H9 (cell line): ENCODE measurements around the gene PROCA1. TPM values are rescaled to one million over a fixed set of nuclear protein-coding genes. Genes with fewer than 3 reads are reported as not detected.

Experiments
- DNase-seq: peaks from one replicate; pipeline ENCODE4 v3.0.0-alpha.2; 2017
- H2AFZ ChIP-seq: one replicate; pipeline ENCODE4 v1.6.1; 2013; ENCODE audit warnings: mild to moderate bottlenecking, low read length, control low read depth, moderate library complexity
- H2AK5ac ChIP-seq: 2 replicates; pipeline ENCODE4 v1.6.1; 2013; ENCODE audit warnings: low read length, control low read depth, mixed read lengths; ENCODE audit not compliant: insufficient read length
- H2BK120ac ChIP-seq: one replicate; pipeline ENCODE4 v1.6.1; 2013; ENCODE audit warnings: low read depth, mild to moderate bottlenecking, low read length, control low read depth, inconsistent platforms; ENCODE audit not compliant: poor library complexity, severe bottlenecking
- H2BK12ac ChIP-seq: 2 replicates; pipeline ENCODE4 v1.6.1; 2013; ENCODE audit warnings: low read length, control low read depth, mixed read lengths, low read depth; ENCODE audit not compliant: insufficient read length
- H2BK15ac ChIP-seq: 2 replicates; pipeline ENCODE4 v1.6.1; 2013; ENCODE audit warnings: low read depth, low read length, control low read depth
- H2BK20ac ChIP-seq: one replicate; pipeline ENCODE4 v1.6.1; 2013; ENCODE audit warnings: low read depth, mild to moderate bottlenecking, low read length, control low read depth, inconsistent platforms; ENCODE audit not compliant: poor library complexity, severe bottlenecking
- H2BK5ac ChIP-seq: 2 replicates; pipeline ENCODE4 v1.6.1; 2013; ENCODE audit warnings: low read length, control low read depth, mixed read lengths; ENCODE audit not compliant: insufficient read length
- H3K14ac ChIP-seq: 2 replicates; pipeline ENCODE4 v1.6.1; 2013; ENCODE audit warnings: low read length, control low read depth; ENCODE audit not compliant: insufficient read depth
- H3K18ac ChIP-seq: 2 replicates; pipeline ENCODE4 v1.6.1; 2013; ENCODE audit warnings: low read depth, mild to moderate bottlenecking, mixed read lengths, low read length, control low read depth; ENCODE audit not compliant: insufficient read length
- H3K23ac ChIP-seq: 2 replicates; pipeline ENCODE4 v1.6.1; 2013; ENCODE audit warnings: low read length, control low read depth, mixed read lengths, low read depth; ENCODE audit not compliant: insufficient read length
- H3K23me2 ChIP-seq: 2 replicates; pipeline ENCODE4 v1.6.1; 2013; ENCODE audit warnings: low read depth, mild to moderate bottlenecking, mixed read lengths, low read length, control low read depth; ENCODE audit not compliant: insufficient read length, poor library complexity, severe bottlenecking
- H3K27ac ChIP-seq: 2 replicates; pipeline ENCODE4 v1.5.1; 2013; ENCODE audit warnings: low read length, control low read depth, mixed read lengths, low read depth; ENCODE audit not compliant: insufficient read length
- H3K27me3 ChIP-seq: 2 replicates; pipeline ENCODE4 v1.6.1; 2013; ENCODE audit warnings: low read length, control low read depth, inconsistent platforms; ENCODE audit not compliant: insufficient read depth
- H3K4ac ChIP-seq: 2 replicates; pipeline ENCODE4 v1.6.1; 2013; ENCODE audit warnings: low read depth, mild to moderate bottlenecking, control low read depth, inconsistent platforms, low read length, moderate library complexity
- H3K4me1 ChIP-seq: 2 replicates; pipeline ENCODE4 v1.6.1; 2013; ENCODE audit warnings: low read length, control low read depth, inconsistent platforms; ENCODE audit not compliant: insufficient read depth
- H3K4me2 ChIP-seq: 2 replicates; pipeline ENCODE4 v1.6.1; 2013; ENCODE audit warnings: low read length, control low read depth, mixed read lengths; ENCODE audit not compliant: insufficient read length, insufficient read depth
- H3K56ac ChIP-seq: 2 replicates; pipeline ENCODE4 v1.6.1; 2013; ENCODE audit warnings: low read depth, mild to moderate bottlenecking, mixed read lengths, low read length, control low read depth; ENCODE audit not compliant: insufficient read length
- H3K79me1 ChIP-seq: 2 replicates; pipeline ENCODE4 v1.6.1; 2013; ENCODE audit warnings: low read depth, mild to moderate bottlenecking, moderate library complexity, low read length, control low read depth, inconsistent platforms; ENCODE audit not compliant: insufficient read depth, poor library complexity, severe bottlenecking
- H3K79me2 ChIP-seq: 2 replicates; pipeline ENCODE4 v1.6.1; 2013; ENCODE audit warnings: low read length, control low read depth, inconsistent platforms; ENCODE audit not compliant: insufficient read depth
- H3K9ac ChIP-seq: 2 replicates; pipeline ENCODE4 v1.6.1; 2013; ENCODE audit warnings: low read length, control low read depth, mixed read lengths; ENCODE audit not compliant: insufficient read length; ENCODE audit errors: extremely low read depth
- H3K9me3 ChIP-seq: one replicate; pipeline ENCODE4 v1.6.1; 2013; ENCODE audit warnings: low read depth, low read length, inconsistent platforms; ENCODE audit not compliant: control insufficient read depth
- H3T11ph ChIP-seq: one replicate; pipeline ENCODE4 v1.6.1; 2013; ENCODE audit warnings: mild to moderate bottlenecking, low read length, control low read depth, inconsistent platforms
- H4K20me1 ChIP-seq: one replicate; pipeline ENCODE4 v1.6.1; 2013; ENCODE audit not compliant: control insufficient read depth, insufficient read length, insufficient read depth
- H4K5ac ChIP-seq: 2 replicates; pipeline ENCODE4 v1.6.1; 2013; ENCODE audit warnings: low read depth, mild to moderate bottlenecking, mixed read lengths, low read length, control low read depth; ENCODE audit not compliant: insufficient read length
- H4K8ac ChIP-seq: replicated peaks from 2 replicates; pipeline ENCODE4 v1.6.1; 2013; ENCODE audit warnings: low read length, control low read depth, mixed read lengths, low read depth; ENCODE audit not compliant: insufficient read length
- H4K91ac ChIP-seq: 2 replicates; pipeline ENCODE4 v1.6.1; 2013; ENCODE audit warnings: low read depth, mild to moderate bottlenecking, moderate library complexity, mixed read lengths, low read length, control low read depth; ENCODE audit not compliant: insufficient read length
- H3K27ac Mint-ChIP-seq, 3 experiments: 2 replicates in 2 of 3; 3 replicates in 1 of 3; pipeline ENCODE4 v1.8.0; 2020 to 2021; ENCODE audit warnings: mixed read lengths in 3 of 3, mild to moderate bottlenecking in 1 of 3, moderate library complexity in 1 of 3
- H3K27me3 Mint-ChIP-seq: 2 replicates; pipeline ENCODE4 v1.8.0; 2021; ENCODE audit warnings: low read depth, mild to moderate bottlenecking, moderate library complexity, mixed read lengths
- H3K36me3 Mint-ChIP-seq, 3 experiments: 2 replicates in 2 of 3; 3 replicates in 1 of 3; pipeline ENCODE4 v1.8.0; 2020 to 2021; ENCODE audit warnings: low read depth in 3 of 3, mixed read lengths in 3 of 3; ENCODE audit not compliant: insufficient read depth in 1 of 3
- H3K4me1 Mint-ChIP-seq, 2 experiments: 2 replicates each; pipeline ENCODE4 v1.8.0; 2020; ENCODE audit warnings: mixed read lengths in 2 of 2
- H3K4me3 Mint-ChIP-seq, 2 experiments: 2 replicates in 1 of 2; 3 replicates in 1 of 2; pipeline ENCODE4 v1.8.0; 2020 to 2021; ENCODE audit warnings: mild to moderate bottlenecking in 2 of 2, mixed read lengths in 2 of 2, moderate library complexity in 1 of 2
- H3K9me3 Mint-ChIP-seq, 2 experiments: 2 replicates in 1 of 2; 3 replicates in 1 of 2; pipeline ENCODE4 v1.8.0; 2020; ENCODE audit warnings: mild to moderate bottlenecking in 2 of 2, mixed read lengths in 2 of 2, moderate library complexity in 1 of 2
- WGBS: extraction: QIAGEN DNeasy Blood & Tissue Kit; methylation state at CpG from one replicate; pipeline ENCODE4 v1.1.7; 2013; ENCODE audit warnings: missing lambda C conversion rate, low lambda C conversion rate, mixed read lengths; ENCODE audit not compliant: insufficient read length; ENCODE audit errors: extremely low coverage; 5-methylcytosine and 5-hydroxymethylcytosine counted together
- total RNA-seq: library from RNA; stranded (reverse); gene quantifications from 2 replicates; pipeline ENCODE4 v1.2.1, GENCODE V29; 2021
- TF ChIP-seq, protein P1 (sequence below): fragments of 200-600 bp; sonication (generic); conservative IDR thresholded peaks from 3 replicates; pipeline ENCODE4 v1.8.0; 2021; ENCODE audit warnings: antibody characterized with exemption, mild to moderate bottlenecking

The PROCA1 gene
- total RNA-seq, 1 experiment from 2014 or later: 15.0 TPM

DNA sequence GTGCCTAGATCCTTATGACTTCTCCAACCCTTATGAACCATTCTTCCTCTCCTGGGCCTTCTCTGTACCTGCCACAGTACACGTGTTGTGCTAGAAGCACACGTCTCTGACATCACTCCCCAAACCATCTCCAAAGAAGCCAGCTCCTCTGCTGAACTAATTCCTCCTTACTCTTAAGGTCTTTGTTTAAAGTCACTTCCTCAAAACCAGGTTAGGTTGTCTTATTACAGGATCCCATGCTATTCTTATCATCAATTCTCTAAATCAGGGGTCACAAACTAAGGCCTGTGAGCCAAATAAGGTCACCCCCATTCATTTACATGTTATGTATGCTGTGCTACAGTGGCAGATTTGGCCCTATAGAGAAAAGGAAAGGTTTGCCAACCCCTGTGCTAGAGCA, 45.7 kb downstream of the PROCA1 start:
- no CpG with 5 or more reads among the region's 2 CpGs for WGBS
- H3K14ac ChIP-seq: no peak overlapping the region

More for the DNA sequence above, 45.7 kb downstream of the PROCA1 start:
- Histone ChIP-seq H3K4me1 (peaks cover 1% of the 10 kb centered on the region; the same call in 1 of the 2 replicates), H3K23ac (no peak overlapping the region), H2AK5ac (no peak overlapping the region), H2BK5ac (no peak overlapping the region), H2BK15ac (no peak overlapping the region), H3K4me2 (no peak overlapping the region), H3K79me2 (peaks cover 20% of the 10 kb centered on the region; the same call in 1 of the 2 replicates), H3K9me3 (no peaks in the 10 kb centered on the region), H2BK120ac (no peak overlapping the region), H3K27ac (no peak overlapping the region), H3K23me2 (peaks cover 5% of the 10 kb centered on the region), H3K27me3 (no peaks in the 10 kb centered on the region), H4K20me1 (no peaks in the 10 kb centered on the region), H3K9ac (peak overlapping the region; percentile 11), H3K79me1 (peaks cover 9% of the 10 kb centered on the region), H2AFZ (no peak overlapping the region), H3K56ac (no peak overlapping the region), H3K18ac (no peak overlapping the region), H4K91ac (no peak overlapping the region), H2BK20ac (no peak overlapping the region), H4K5ac (no peak overlapping the region), H3T11ph (no peak overlapping the region), H3K4ac (no peak overlapping the region), H4K8ac (no peak overlapping the region), H2BK12ac (no peak overlapping the region)
- TF ChIP-seq, protein P1, sequence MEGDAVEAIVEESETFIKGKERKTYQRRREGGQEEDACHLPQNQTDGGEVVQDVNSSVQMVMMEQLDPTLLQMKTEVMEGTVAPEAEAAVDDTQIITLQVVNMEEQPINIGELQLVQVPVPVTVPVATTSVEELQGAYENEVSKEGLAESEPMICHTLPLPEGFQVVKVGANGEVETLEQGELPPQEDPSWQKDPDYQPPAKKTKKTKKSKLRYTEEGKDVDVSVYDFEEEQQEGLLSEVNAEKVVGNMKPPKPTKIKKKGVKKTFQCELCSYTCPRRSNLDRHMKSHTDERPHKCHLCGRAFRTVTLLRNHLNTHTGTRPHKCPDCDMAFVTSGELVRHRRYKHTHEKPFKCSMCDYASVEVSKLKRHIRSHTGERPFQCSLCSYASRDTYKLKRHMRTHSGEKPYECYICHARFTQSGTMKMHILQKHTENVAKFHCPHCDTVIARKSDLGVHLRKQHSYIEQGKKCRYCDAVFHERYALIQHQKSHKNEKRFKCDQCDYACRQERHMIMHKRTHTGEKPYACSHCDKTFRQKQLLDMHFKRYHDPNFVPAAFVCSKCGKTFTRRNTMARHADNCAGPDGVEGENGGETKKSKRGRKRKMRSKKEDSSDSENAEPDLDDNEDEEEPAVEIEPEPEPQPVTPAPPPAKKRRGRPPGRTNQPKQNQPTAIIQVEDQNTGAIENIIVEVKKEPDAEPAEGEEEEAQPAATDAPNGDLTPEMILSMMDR: no peak
- Mint-ChIP-seq H3K4me3 (no peak overlapping the region), H3K27me3 (no peaks in the 10 kb centered on the region; the same call in 1 of the 2 replicates), H3K27ac (peak overlapping the region in 1 of 3 experiments; percentile 38; a peak in 3 of 7 replicates), H3K36me3 (peaks cover 7 to 47% (median 45%) of the 10 kb centered on the region in 3 experiments), H3K4me1 (peaks cover 15% of the 10 kb centered on the region in 2 experiments), H3K9me3 (peaks cover 4 to 7% of the 10 kb centered on the region in 2 experiments; a peak in 4 of 5 replicates)
- DNase-seq: no peak
